HG02973 (cell line): ENCODE data around the gene APRT.
A peak's percentile ranks its signal among the peaks of the same experiment; 100 is the strongest.
"Not testable (repeated sequence)": the region's sequence is repeated elsewhere in the genome, so short reads cannot be mapped to it uniquely, and the experiment has no call there.

ENCODE experiments used
- ATAC-seq: cut with Tn5 transposase; IDR thresholded peaks from one replicate; pipeline ENCODE4 v1.9.1; 2021; ENCODE audit warnings: moderate library complexity; ENCODE audit not compliant: unreplicated experiment

The APRT gene

DNA sequence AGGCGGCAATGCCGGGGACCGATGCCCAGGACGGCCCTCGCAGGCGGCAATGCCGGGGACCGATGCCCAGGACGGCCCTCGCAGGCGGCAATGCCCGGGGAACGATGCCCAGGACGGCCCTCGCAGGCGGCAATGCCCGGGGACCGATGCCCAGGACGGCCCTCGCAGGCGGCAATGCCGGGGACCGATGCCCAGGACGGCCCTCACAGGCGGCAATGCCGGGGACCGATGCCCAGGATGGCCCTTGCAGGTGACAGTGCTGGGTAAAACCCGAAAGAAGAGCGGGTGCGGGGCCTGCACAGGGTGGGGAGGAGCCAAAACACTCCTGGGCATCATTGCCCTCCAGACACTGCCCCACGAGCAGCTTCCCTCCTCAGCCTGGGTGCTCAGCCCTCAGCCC is 11.9 kb upstream of the APRT start:
- not testable (repeated sequence) for ATAC-seq

DNA sequence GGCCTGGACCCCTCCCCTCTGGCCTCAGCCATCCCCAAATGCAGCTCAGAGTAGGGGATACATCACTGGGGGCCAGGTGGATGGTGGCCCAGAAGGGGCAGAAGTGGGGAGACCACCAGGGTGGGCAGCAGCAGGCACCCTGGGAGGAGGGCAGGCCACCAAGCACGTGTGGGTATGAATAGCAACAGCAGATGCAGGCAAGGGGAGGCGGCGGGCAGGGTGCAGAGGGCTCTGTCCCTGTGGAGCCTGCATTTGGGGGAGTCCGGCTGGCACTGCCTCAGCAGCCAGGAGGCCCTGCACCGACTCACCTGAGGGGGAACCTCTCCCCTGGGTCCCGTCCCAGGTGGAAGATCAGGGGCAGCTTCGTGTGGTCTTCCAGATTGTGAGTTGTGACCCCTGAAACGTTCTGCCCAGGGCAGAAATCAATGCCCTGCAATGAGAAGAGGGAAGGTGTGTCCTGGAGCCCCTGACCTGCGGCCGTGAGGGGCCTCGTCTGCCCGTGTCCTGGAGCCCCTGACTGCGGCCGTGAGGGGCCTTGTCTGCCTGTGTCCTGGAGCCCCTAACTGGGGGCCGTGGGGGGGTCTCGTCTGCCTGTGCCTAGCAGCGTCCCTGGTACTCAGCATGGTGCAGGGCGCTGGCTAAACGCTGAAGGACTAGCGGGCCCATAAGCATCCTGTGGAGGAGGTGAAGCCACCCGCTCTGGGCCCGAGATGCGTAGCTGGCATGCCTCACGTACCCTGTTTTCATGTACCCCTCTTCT is 10.7 kb upstream of the APRT start:
- no peak for ATAC-seq

DNA sequence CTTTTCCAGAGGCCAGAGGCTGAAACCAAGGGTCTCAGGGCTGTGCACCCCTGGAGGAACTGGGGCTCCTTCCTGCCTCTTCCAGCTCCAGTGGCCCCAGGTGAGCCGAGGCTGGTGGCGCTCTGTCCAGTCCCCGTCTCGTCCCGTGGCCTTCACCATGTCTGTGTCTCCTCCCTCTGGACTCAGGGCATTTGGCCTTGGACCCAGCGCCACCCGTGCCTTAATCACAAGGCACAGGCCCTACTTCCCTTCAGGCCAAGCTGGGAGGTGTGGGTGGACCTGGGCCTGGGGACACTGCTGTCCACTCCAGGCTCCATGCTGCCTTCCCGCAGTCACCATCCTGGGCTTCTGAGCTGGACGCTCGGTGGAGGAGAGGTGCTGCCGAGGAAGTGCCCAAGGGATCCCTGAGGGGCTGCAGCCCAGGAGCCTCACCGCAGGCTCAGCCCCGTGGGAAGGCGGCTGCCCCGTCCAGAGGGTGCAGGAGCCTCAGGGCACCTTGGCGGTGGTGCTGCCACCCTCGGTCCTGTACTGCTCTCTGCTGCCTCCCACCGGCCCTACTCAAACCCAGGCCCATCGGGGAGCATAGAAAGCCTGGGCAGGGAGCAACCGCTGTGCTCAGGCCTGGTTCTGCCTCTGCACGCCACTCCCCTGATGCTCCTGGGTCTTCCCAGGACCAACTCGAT is 9.6 kb upstream of the APRT start:
- no peak for ATAC-seq

DNA sequence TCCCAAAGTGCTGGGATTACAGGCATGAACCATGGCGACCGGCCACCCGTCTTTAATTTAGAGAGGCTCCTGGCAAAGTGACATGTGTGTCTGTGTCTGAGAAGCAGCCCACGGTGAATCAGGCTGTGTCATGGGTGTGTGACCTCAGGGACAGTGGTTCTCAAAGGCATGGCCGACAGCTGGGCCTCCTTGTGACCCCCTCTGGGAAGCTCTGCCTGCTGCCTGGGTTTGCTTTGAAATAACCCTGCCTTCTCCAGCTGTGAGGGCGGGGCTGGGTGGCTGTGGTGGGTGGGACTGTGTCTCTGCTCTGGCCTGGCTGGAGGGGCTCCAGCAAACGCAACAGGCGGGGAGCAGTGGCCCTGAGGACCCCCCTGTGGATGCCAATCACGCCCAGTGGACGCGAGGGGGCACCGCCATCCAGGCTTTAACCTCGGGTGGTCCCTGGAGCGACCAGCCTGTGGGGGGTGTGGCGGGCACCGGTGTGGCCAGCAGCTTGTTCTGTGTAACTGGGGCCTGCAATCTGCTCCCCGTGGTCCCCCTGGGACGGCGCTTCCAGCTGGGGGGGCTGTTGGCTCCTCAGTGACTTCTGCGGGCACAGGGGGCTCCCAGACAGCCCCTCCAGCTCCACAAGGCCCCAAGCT is 8.8 kb upstream of the APRT start:
- no peak for ATAC-seq

- no peak for ATAC-seq
Measured at GRCh38 chr16:88819126-88819525, 7.4 kb upstream of the APRT start.

DNA sequence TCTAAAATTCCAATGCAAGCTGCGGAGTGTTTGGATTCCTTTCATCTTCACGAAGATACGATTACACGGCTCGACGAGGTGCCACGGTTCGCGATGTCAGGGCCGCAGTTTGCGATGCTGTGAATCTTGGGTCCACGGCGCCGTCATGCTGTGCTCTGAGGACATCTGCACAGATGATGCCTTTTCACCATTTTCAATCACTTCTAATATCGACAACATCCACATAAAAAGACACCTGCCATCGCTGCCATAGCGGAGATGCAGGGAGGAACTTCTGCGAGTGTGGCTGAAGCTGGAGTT is 6.8 kb upstream of the APRT start:
- no peak for ATAC-seq

- ATAC-seq = no peak
Measured at GRCh38 chr16:88817785-88818574, 6.3 kb upstream of the APRT start.

GRCh38 chr16:88816736-88817535 is 5.2 kb upstream of the APRT start:
- no peak for ATAC-seq

GRCh38 chr16:88815901-88816589 is 4.3 kb upstream of the APRT start:
- ATAC-seq = no peak

DNA sequence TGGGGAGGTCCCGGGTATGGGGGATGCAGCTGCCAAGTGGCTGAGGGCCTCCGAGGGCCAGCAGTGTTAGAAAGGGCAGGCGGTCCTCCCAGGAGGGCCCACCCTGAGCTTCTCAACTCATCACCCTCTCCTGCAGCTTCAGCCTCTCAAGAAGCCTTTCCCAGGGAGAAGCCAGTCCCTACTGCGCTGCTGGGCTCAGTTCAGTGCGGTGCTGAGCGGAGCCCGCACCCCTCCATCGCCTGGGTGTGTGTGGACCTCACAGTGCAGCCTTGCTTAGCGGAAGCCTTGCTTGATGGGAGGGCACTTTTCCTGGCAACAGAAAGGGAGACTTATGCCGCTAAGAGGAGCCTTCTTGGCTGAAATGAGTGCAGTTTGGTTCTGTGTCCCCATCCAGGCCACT is 3.5 kb upstream of the APRT start:
- ATAC-seq = no peak

DNA sequence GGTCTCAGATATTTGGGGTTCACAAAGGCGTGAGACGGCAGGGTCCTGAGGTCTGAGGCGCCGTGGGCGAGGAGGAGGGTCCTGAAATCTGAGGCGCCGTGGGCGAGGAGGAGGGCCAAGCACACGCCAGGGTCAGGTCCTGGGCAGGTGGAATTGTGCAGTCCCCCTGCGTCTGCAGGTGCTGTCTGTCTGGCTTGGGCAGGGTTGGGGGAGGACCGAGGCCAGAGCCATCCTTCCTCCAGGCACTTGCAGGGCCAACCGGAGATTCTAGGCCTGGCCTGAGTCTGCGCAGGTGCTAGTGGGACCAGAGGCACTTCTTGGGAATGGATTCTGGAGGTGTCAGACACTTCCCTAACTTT is 2.4 kb upstream of the APRT start:
- ATAC-seq = no peak

DNA sequence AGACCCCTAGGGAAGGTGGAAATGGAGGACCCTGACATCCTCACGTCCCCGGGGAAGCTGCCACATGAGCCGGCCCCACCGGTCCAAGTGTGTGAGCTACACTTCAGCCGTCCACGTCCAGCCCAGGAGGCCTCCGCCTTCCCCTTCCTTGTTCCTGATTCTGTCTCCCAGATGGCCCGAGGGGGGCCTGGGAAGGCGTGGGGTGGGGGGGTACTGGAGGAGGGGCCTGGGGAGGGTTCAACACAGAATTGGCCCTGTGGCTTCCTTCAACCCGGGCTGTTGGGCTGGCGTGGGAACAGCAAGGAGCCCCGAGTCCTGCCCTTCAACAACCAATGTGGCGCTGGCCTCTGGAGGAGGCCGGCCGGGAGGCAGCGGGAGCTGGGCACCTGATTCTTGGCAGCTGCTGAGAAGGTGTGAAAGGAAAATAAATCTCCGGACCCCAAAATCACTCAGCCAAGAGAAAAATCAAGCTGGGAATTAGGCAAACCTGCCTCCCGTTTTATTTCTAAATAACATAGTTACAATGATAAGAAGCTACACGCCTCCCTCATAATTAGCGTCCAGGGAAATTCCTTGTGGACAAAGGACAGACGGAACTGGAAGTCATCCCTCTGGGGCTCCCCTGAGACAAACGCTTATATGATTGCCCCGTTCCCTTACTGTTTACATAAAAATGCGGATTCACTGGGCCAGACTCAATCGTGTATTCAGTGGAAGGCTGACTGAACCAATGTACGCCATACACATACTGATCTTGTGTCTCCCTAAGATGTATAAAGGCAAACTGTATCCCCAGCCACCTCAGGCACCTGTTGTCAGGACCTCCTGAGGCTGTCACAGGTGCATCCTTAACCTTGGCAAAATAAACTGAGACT is 1.8 kb upstream of the APRT start:
- no peak for ATAC-seq

DNA sequence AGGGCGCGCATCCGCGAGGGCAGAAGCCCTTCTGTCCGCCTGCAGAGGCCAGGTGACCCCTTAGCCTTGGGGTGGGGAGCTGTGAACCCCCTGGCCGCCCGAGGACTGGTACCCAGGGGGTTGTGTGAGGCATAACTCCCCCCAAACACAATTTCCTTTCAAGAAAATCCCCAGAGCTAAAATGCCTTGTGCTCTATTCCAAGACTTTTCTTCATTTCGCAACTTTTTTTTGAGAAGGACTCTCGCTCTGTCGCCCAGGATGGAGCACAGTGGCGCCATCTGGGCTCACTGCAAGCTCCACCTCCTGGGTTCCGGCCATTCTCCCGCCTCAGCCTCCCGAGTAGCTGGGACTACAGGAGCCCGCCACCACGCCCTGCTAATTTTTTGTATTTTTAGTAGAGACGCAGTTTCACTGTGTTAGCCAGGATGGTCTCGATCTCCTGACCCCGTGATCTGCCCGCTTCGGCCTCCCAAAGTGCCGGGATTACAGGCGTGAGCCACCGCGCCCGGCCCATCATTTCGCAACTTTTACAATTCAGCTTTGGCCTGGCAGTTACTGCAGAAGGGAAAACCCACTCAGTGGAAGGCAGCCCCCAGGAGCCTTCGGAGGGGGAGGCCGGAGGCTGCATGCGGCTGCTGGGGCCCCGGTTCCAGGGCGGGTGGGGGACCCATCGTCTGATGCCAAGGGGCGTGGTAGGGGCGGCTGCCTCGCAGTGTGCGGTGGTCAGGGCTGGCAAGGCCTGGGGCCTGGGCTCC is 963 bp upstream of the APRT start:
- ATAC-seq = no peak

DNA sequence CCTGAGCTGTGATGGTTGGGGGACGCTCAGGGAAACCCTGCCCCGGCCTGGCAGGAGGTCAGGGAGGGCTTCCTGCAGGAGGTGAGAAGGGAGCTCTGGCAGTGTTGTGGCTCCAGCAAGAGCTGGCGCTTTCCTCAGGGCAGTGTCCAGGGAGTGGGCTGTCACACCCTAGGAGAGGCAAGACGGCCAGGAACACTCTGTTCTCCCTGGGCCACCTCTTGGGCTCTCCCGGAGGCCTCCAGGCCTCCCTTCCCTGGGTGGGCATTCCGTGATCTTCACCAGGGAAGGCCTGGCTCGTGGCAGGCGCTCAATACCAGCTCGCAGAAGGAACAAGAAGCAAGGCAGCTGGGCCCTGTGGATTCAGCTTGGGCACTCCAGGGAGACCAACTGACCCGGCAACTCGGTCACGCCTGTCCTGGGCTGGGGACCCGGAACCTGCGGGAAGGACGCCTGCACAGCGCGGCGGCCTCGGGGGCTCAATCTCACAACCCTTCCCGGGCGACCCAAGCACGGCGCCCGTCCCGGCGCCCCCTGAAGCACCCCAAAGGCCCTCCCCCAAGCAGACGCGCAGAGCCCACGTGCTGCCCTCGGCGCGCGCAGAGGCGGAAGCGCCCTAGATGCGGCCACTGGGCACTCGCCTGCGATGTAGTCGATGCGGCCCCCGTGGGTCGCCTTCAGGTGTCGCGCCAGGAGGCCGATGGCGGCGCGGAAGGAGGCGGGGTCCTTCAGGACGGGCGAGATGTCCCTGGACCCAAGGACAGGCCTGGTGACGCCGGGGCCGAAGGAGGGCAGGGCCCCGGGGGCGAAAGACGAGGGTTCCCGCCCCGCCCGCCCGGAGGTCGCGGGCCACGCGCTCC is 588 bp downstream of the APRT start:
- ATAC-seq = peak; percentile 39

DNA sequence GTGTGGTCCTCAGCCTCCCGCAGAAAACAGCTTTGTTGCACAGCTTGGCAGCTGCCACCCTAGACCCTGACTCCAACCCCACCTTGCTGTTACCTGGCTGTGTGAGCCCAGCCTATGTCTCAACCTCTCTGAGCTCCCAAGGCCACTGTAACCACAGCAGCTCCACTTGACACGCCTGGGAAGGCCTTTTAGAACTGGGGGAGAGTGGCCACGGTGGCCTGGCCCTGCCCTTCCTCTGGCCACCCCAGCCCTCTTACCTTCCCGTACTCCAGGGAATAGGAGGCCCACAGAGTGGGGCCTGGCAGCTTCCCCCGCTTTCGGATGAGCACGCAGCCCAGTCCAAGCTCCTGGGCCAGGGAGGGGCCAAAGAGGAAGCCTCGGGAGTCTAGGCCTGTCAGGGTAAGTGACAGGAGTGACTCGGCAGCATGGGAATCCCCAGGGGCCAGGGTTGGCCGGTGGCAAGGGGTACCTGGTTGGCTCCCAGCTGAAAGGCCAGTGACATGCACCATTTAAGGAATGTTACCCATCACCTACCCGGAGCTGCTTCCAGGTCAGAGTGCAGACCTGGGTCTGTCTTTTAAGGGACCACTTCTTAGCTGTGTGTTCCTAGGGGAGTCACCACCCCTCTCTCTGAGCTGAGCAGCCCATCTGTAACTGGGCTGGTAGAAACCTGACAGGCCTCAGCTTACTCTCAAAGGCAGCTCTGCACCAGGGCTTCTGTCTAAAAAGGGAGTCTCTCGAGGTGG is 1.4 kb downstream of the APRT start:
- ATAC-seq = no peak

GRCh38 chr16:88809676-88810165 is 2.0 kb downstream of the APRT start:
- no peak for ATAC-seq
